SH-SY5Y (cell line): ENCODE results near the gene HKDC1.

Source experiments
- GATA2 ChIP-seq: IDR thresholded peaks from 2 replicates; pipeline ENCODE4 v1.6.1; 2011; ENCODE audit warnings: mild to moderate bottlenecking, low read depth, low read length
- GATA3 ChIP-seq: IDR thresholded peaks from 2 replicates; pipeline ENCODE4 v1.6.1; 2011; ENCODE audit warnings: low read depth, mild to moderate bottlenecking, low read length, moderate library complexity

- TF ChIP-seq GATA2 (no peak), GATA3 (no peak)
These were observed 58.4 kb downstream of the HKDC1 start, which contains the start of gene HK1 for GRCh38 chr10:69278446-69278963.
